ENCODE results near the gene ASH1L.
"Not testable (repeated sequence)": the region's sequence is repeated elsewhere in the genome, so short reads cannot be mapped to it uniquely, and the experiment has no call there.

The ASH1L gene

GRCh38 chr1:155433128-155433830 lies 129.3 kb downstream of the ASH1L start:
- not testable (repeated sequence) for DNase-seq

GRCh38 chr1:155424091-155424490 lies 138.5 kb downstream of the ASH1L start:
- DNase-seq: no peak

- DNase-seq: no peak
Measured at GRCh38 chr1:155420788-155421187, 141.8 kb downstream of the ASH1L start.

GRCh38 chr1:155411840-155412239 lies 150.8 kb downstream of the ASH1L start:
- DNase-seq: not testable (repeated sequence)

- DNase-seq: no peak
Measured at GRCh38 chr1:155410931-155411330, 151.7 kb downstream of the ASH1L start.

GRCh38 chr1:155396874-155397476 lies 165.6 kb downstream of the ASH1L start:
- no peak for DNase-seq

- DNase-seq: no peak
Measured at GRCh38 chr1:155392898-155393411, 169.6 kb downstream of the ASH1L start.

GRCh38 chr1:155389826-155390225 lies 172.8 kb downstream of the ASH1L start:
- DNase-seq: no peak

- not testable (repeated sequence) for DNase-seq
Measured at GRCh38 chr1:155385836-155386235, 176.8 kb downstream of the ASH1L start.

- DNase-seq: no peak
Measured at GRCh38 chr1:155383406-155383805, 179.2 kb downstream of the ASH1L start.

- DNase-seq: no peak
Measured at GRCh38 chr1:155379631-155380090, 182.9 kb downstream of the ASH1L start.

GRCh38 chr1:155379180-155379579 lies 183.4 kb downstream of the ASH1L start:
- no peak for DNase-seq

- no peak for DNase-seq
Measured at GRCh38 chr1:155360051-155360450, 202.6 kb downstream of the ASH1L start.

GRCh38 chr1:155352631-155353030 lies 210.0 kb downstream of the ASH1L start:
- no peak for DNase-seq

- DNase-seq: no peak
Measured at GRCh38 chr1:155342842-155343241, 219.8 kb downstream of the ASH1L start.

GRCh38 chr1:155339515-155340097 lies 223.0 kb downstream of the ASH1L start:
- no peak for DNase-seq

GRCh38 chr1:155334962-155335361 lies 227.6 kb downstream of the ASH1L start:
- DNase-seq: no peak

GRCh38 chr1:155329980-155330598 lies 232.5 kb downstream of the ASH1L start:
- no peak for DNase-seq

- not testable (repeated sequence) for DNase-seq
Measured at GRCh38 chr1:155328856-155329255, 233.7 kb downstream of the ASH1L start.

- DNase-seq: no peak
Measured at GRCh38 chr1:155327981-155328380, 234.6 kb downstream of the ASH1L start.

GRCh38 chr1:155326631-155327037 lies 236.0 kb downstream of the ASH1L start:
- DNase-seq: no peak

GRCh38 chr1:155326020-155326526 lies 236.5 kb downstream of the ASH1L start:
- no peak for DNase-seq

GRCh38 chr1:155325603-155325893 lies 237.1 kb downstream of the ASH1L start:
- no peak for DNase-seq
